Psoas muscle (tissue), 8 donors: Measurements from ENCODE around the gene ARIH1. TPM values are rescaled to one million over a fixed set of nuclear protein-coding genes. Genes with fewer than 3 reads are reported as not detected.

Experiments
- ATAC-seq, 4 donors: fragments of 200-7000 bp; cut with Tn5 transposase; one replicate each; pipeline ENCODE4 v1.9.1; 2020; ENCODE audit warnings: moderate library complexity in 3 of 4, mild to moderate bottlenecking in 2 of 4
- DNase-seq, 2 donors: peaks; one replicate each; pipeline ENCODE4 v3.0.0-alpha.2; 2020
- H3K27ac ChIP-seq: fragments of 200-600 bp; one replicate; pipeline ENCODE4 v1.8.0; 2022
- H3K27me3 ChIP-seq, 3 donors: fragments of 200-600 bp in 1 of 3; one replicate each; pipeline versions ENCODE4 v1.6.1 to v1.8.0; 2013 to 2022; ENCODE audit warnings: low read length in 2 of 3, mild to moderate bottlenecking in 2 of 3, moderate library complexity in 1 of 3; ENCODE audit not compliant: insufficient read depth in 3 of 3
- H3K36me3 ChIP-seq, 2 donors: fragments of 200-600 bp in 1 of 2; one replicate each; pipeline versions ENCODE4 v1.6.1 to v1.8.0; 2013 to 2022; ENCODE audit warnings: low read depth in 1 of 2, mild to moderate bottlenecking in 1 of 2, moderate library complexity in 1 of 2; ENCODE audit not compliant: insufficient read depth in 1 of 2
- H3K4me1 ChIP-seq: fragments of 200-600 bp; one replicate; pipeline ENCODE4 v1.8.0; 2022
- H3K4me3 ChIP-seq: fragments of 200-600 bp; one replicate; pipeline ENCODE4 v1.8.0; 2022; ENCODE audit warnings: mild to moderate bottlenecking
- H3K9me3 ChIP-seq: fragments of 200-600 bp; one replicate; pipeline ENCODE4 v1.8.0; 2022
- CTCF ChIP-seq: fragments of 200-600 bp; IDR thresholded peaks from one replicate; pipeline ENCODE4 v1.8.0; 2022; ENCODE audit warnings: antibody characterized with exemption
- WGBS, 3 donors: extraction: QIAGEN DNeasy Blood & Tissue Kit; methylation state at CpG; one replicate each; pipeline versions ENCODE4 v1.1.6 to v1.1.7; 2013; 5-methylcytosine and 5-hydroxymethylcytosine counted together
- intact Hi-C, 2 donors: fragments of 100-400 bp; cut with DNase I; formaldehyde crosslinking; loops; one replicate each; pipeline versions ENCODE4 v1.11.0 to v1.14.2; 2022
- polyA plus RNA-seq, 3 donors: library from polyadenylated mRNA; stranded (reverse); fragments of 200-250 nt; gene quantifications; one replicate each; pipeline ENCODE4 v1.2.3, GENCODE V29; 2013
- total RNA-seq, 4 donors: library from RNA; stranded (reverse); fragmentation: NEBNext Ultra II Directional in 2 of 4; extraction: Animal tissue kit (Norgen Biotek cat#: 25700) in 2 of 4; gene quantifications; one replicate each; pipeline versions ENCODE4 v1.2.1 to v1.2.4, GENCODE V29; 2021 to 2023
- donor health status: healthy with polysubstance abuse.
- donor health status: DM: no; HTN: no; CAD: no; lungs with moderate emphysema.
- donor health status: Bipolar disorder and iron deficiency.
- donor health status: healthy.
- donor health status: DM: yes; HTN: yes; CAD: no.
- donor health status: DM: no; HTN: no; CAD: no.
- donor health status: DM: no; HTN: no; CAD: no.
- donor health status: DM: yes; HTN: yes; CAD: no.

ARIH1 gene
- total and polyA plus RNA-seq, 7 donors = 35.6 to 253 (median 181) TPM

GRCh38 chr15:72483279-72483678 is 9.1 kb downstream of the ARIH1 start:
- H3K27me3 ChIP-seq = no peaks in the 10 kb centered on the region
- H3K4me3 ChIP-seq = no peak overlapping the region
- no peaks in the 10 kb centered on the region for H3K9me3 ChIP-seq
- peaks cover 0 to 3% of the 10 kb centered on the region in 2 donors for H3K36me3 ChIP-seq
- no peak for ATAC-seq
- intact Hi-C loops = no loop called here
- H3K27ac ChIP-seq = peak overlapping the region; percentile 52
- H3K4me1 ChIP-seq = peaks cover 63% of the 10 kb centered on the region
- WGBS, 3 donors = 78 to 83% (median 82%) methylated on average over 6 of the region's 6 CpGs
- DNase-seq = no peak
- no peak for TF ChIP-seq CTCF

DNA sequence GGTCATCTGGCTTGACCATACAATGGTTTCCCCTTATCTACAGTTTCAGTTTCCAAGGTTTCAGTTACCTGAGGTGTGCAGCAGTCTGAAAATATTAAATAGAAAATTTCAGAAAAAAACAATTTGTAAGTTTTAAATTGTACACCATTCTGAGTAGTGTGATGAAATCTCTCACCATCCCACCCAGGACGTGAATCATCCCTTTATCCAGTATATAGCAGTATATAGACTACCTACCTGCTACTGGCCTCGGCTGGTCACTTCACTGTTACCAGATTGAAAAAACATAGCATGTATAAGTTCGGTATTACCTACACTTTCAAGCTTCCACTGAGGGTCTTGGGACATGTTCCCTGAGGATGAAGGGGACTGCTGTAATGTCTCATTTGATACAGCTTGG is 12.0 kb downstream of the ARIH1 start:
- Histone ChIP-seq H3K27ac (no peak overlapping the region), H3K9me3 (no peaks in the 10 kb centered on the region), H3K27me3 (no peaks in the 10 kb centered on the region), H3K4me3 (no peak overlapping the region), H3K4me1 (peaks cover 75% of the 10 kb centered on the region), H3K36me3 (no peaks in the 10 kb centered on the region)
- DNase-seq = no peak
- WGBS, 3 donors = 80 to 92% (median 83%) methylated on average over 3 of the region's 3 CpGs
- ATAC-seq = no peak
- intact Hi-C loops = loop anchor here in 1 of 2 donors (5.0 kb wide), 1 partner anchor 46 kb away; no protein-coding TSS in a partner anchor
- TF ChIP-seq CTCF = no peak

GRCh38 chr15:72487070-72487797 is 13.1 kb downstream of the ARIH1 start:
- peaks cover 75% of the 10 kb centered on the region for H3K4me1 ChIP-seq
- no peaks in the 10 kb centered on the region for H3K9me3 ChIP-seq
- TF ChIP-seq CTCF = no peak
- intact Hi-C loops = loop anchor here in 1 of 2 donors (5.0 kb wide), 1 partner anchor 45 kb away; no protein-coding TSS in a partner anchor
- H3K4me3 ChIP-seq = no peak overlapping the region
- H3K27me3 ChIP-seq = no peaks in the 10 kb centered on the region
- WGBS, 3 donors = 54 to 76% (median 62%) methylated on average over 1 of the region's 1 CpG
- ATAC-seq = peak; percentile 32 to 70 (median 58)
- H3K27ac ChIP-seq = peak overlapping the region; percentile 3
- no peaks in the 10 kb centered on the region for H3K36me3 ChIP-seq
- no peak for DNase-seq

DNA sequence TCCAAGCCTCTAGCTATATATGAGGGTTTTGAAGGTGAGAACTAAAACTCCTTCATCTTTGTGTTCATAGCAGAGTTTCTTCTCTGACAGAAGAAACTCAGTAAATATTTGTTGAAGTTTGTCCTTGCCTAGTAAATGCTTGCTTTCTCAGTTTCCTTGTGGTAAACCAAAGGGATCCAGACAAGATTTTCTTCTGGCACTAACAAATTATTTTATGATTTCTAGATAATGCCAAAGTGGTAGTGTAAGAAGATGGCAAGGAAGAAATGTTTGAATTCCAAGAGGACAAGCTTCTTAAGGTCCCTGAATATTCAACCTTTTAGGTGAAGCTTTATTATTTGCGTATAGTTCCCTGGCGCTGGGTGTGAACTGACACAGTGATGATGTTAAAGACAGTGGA is 14.4 kb downstream of the ARIH1 start:
- Histone ChIP-seq H3K4me3 (no peak overlapping the region), H3K27me3 (no peaks in the 10 kb centered on the region), H3K9me3 (no peaks in the 10 kb centered on the region), H3K27ac (no peak overlapping the region), H3K36me3 (no peaks in the 10 kb centered on the region), H3K4me1 (peaks cover 76% of the 10 kb centered on the region)
- WGBS, 3 donors = 94 to 96% (median 94%) methylated on average over 2 of the region's 2 CpGs
- ATAC-seq (no peak), DNase-seq (no peak)
- intact Hi-C loops = loop anchor here in 1 of 2 donors (5.0 kb wide), 1 partner anchor 44 kb away; no protein-coding TSS in a partner anchor
- TF ChIP-seq CTCF = no peak
